GM12801 (cell line): ENCODE data around the gene DIAPH3.

Experiments used
- CTCF ChIP-seq: IDR thresholded peaks from one replicate; pipeline ENCODE4 v1.5.1; 2011; ENCODE audit warnings: control low read depth; ENCODE audit not compliant: insufficient read length; ENCODE audit errors: extremely low read depth

The DIAPH3 gene

GRCh38 chr13:59746291-59746962 lies 417.3 kb downstream of the DIAPH3 start:
- TF ChIP-seq CTCF, result no peak

GRCh38 chr13:59745392-59745788 lies 418.3 kb downstream of the DIAPH3 start:
- no peak for TF ChIP-seq CTCF

GRCh38 chr13:59744747-59745391 lies 418.9 kb downstream of the DIAPH3 start:
- TF ChIP-seq CTCF, result no peak

GRCh38 chr13:59743195-59743594 lies 420.5 kb downstream of the DIAPH3 start:
- TF ChIP-seq CTCF, result no peak

- no peak for TF ChIP-seq CTCF
Observed at GRCh38 chr13:59742467-59742866, 421.3 kb downstream of the DIAPH3 start.

- TF ChIP-seq CTCF, result no peak
Observed at GRCh38 chr13:59738921-59739320, 424.8 kb downstream of the DIAPH3 start.

GRCh38 chr13:59734393-59734792 lies 429.3 kb downstream of the DIAPH3 start:
- TF ChIP-seq CTCF, result no peak
